Kidney epithelial cell (primary cell): ENCODE measurements around the gene CTAGE1. TPM values are rescaled to one million over a fixed set of nuclear protein-coding genes. Genes with fewer than 3 reads are reported as not detected.

Experiments used
- DNase-seq: peaks from one replicate; pipeline ENCODE4 v3.0.0-alpha.2; 2010; ENCODE audit warnings: low read depth
- H3K27me3 ChIP-seq: 2 replicates; pipeline ENCODE4 v1.6.0; 2011; ENCODE audit warnings: low read length; ENCODE audit not compliant: control insufficient read depth, insufficient read depth
- H3K36me3 ChIP-seq: 2 replicates; pipeline ENCODE4 v1.5.1; 2011; ENCODE audit warnings: low read length; ENCODE audit not compliant: control insufficient read depth, insufficient read depth
- H3K4me3 ChIP-seq: 2 replicates; pipeline ENCODE4 v1.5.1; 2011; ENCODE audit warnings: low read depth, mild to moderate bottlenecking, control low read depth, low read length
- CTCF ChIP-seq: IDR thresholded peaks from 2 replicates; pipeline ENCODE4 v1.5.1; 2011; ENCODE audit warnings: mild to moderate bottlenecking, moderate library complexity, low read length, control low read depth, inconsistent platforms; ENCODE audit not compliant: insufficient read depth, poor library complexity, severe bottlenecking
- total RNA-seq: library from RNA; depleted of rRNA; stranded (reverse); fragments of >200 nt; gene quantifications from 2 replicates; pipeline ENCODE4 v1.2.3, GENCODE V29; 2015

CTAGE1 gene
- total RNA-seq, 1 donor from 2014 or later: not detected

- H3K36me3 ChIP-seq: no peaks in the 10 kb centered on the region
- H3K4me3 ChIP-seq: no peak overlapping the region
- no peak for DNase-seq
- no peak for TF ChIP-seq CTCF
- no peaks in the 10 kb centered on the region for H3K27me3 ChIP-seq
Observed at GRCh38 chr18:22423878-22424564, 6.3 kb upstream of the CTAGE1 start.

GRCh38 chr18:22422909-22423548, 5.3 kb upstream of the CTAGE1 start:
- no peak for DNase-seq
- no peak overlapping the region for H3K4me3 ChIP-seq
- no peaks in the 10 kb centered on the region for H3K36me3 ChIP-seq
- no peaks in the 10 kb centered on the region for H3K27me3 ChIP-seq
- TF ChIP-seq CTCF: no peak

- H3K4me3 ChIP-seq: no peak overlapping the region
- no peak for DNase-seq
- H3K36me3 ChIP-seq: no peaks in the 10 kb centered on the region
- no peaks in the 10 kb centered on the region for H3K27me3 ChIP-seq
- TF ChIP-seq CTCF: no peak
Observed at GRCh38 chr18:22420652-22421051, 2.9 kb upstream of the CTAGE1 start.

GRCh38 chr18:22412176-22412911, 5.4 kb downstream of the CTAGE1 start:
- Histone ChIP-seq H3K4me3 (no peak overlapping the region), H3K27me3 (no peaks in the 10 kb centered on the region), H3K36me3 (no peaks in the 10 kb centered on the region)
- no peak for TF ChIP-seq CTCF
- no peak for DNase-seq

- no peak for TF ChIP-seq CTCF
- no peaks in the 10 kb centered on the region for H3K27me3 ChIP-seq
- no peak for DNase-seq
- H3K36me3 ChIP-seq: no peaks in the 10 kb centered on the region
- H3K4me3 ChIP-seq: no peak overlapping the region
Observed at GRCh38 chr18:22411446-22411845, 6.3 kb downstream of the CTAGE1 start.

- no peak for DNase-seq
- no peaks in the 10 kb centered on the region for H3K36me3 ChIP-seq
- TF ChIP-seq CTCF: no peak
- H3K27me3 ChIP-seq: no peaks in the 10 kb centered on the region
- H3K4me3 ChIP-seq: no peak overlapping the region
Observed at GRCh38 chr18:22410126-22410525, 7.6 kb downstream of the CTAGE1 start.
